ENCODE results near the gene ZNF562.

ZNF562 gene

GRCh38 chr19:9615844-9616243 lies 59.1 kb downstream of the ZNF562 start:
- DNase-seq (ENCODE audit: low read depth) = no peak
- no peak overlapping the region for H3K4me3 ChIP-seq (replicated peaks; ENCODE audit: low read depth, low read length)
- TF ChIP-seq, protein P1, sequence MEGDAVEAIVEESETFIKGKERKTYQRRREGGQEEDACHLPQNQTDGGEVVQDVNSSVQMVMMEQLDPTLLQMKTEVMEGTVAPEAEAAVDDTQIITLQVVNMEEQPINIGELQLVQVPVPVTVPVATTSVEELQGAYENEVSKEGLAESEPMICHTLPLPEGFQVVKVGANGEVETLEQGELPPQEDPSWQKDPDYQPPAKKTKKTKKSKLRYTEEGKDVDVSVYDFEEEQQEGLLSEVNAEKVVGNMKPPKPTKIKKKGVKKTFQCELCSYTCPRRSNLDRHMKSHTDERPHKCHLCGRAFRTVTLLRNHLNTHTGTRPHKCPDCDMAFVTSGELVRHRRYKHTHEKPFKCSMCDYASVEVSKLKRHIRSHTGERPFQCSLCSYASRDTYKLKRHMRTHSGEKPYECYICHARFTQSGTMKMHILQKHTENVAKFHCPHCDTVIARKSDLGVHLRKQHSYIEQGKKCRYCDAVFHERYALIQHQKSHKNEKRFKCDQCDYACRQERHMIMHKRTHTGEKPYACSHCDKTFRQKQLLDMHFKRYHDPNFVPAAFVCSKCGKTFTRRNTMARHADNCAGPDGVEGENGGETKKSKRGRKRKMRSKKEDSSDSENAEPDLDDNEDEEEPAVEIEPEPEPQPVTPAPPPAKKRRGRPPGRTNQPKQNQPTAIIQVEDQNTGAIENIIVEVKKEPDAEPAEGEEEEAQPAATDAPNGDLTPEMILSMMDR (IDR thresholded peaks at IDR 0.05; ENCODE audit: low read length, missing control alignments) = no peak

- no peak overlapping the region for H3K4me3 ChIP-seq (replicated peaks; ENCODE audit: low read depth, low read length)
- TF ChIP-seq, protein P1 (IDR thresholded peaks at IDR 0.05; ENCODE audit: low read length, missing control alignments) = no peak
- DNase-seq (ENCODE audit: low read depth) = no peak
Observed at GRCh38 chr19:9610484-9611113, 64.3 kb downstream of the ZNF562 start.

- H3K4me3 ChIP-seq (replicated peaks; ENCODE audit: low read depth, low read length) = no peak overlapping the region
- TF ChIP-seq, protein P1 (IDR thresholded peaks at IDR 0.05; ENCODE audit: low read length, missing control alignments) = no peak
- no peak for DNase-seq (ENCODE audit: low read depth)
Observed at GRCh38 chr19:9608912-9609311, 66.0 kb downstream of the ZNF562 start.

- DNase-seq (ENCODE audit: low read depth) = peak; percentile 77
- TF ChIP-seq, protein P1 (IDR thresholded peaks at IDR 0.05; ENCODE audit: low read length, missing control alignments) = no peak
- no peak overlapping the region for H3K4me3 ChIP-seq (replicated peaks; ENCODE audit: low read depth, low read length)
Observed at GRCh38 chr19:9597027-9597426, 77.9 kb downstream of the ZNF562 start.
